WTC11 (cell line): ENCODE data around the gene FCN2. TPM values are rescaled to one million over a fixed set of nuclear protein-coding genes. Genes with fewer than 3 reads are reported as not detected.

Experiments used
- ATAC-seq: fragments of 200-7000 bp; cut with Tn5 transposase; 2 replicates; pipeline ENCODE4 v1.10.0; 2021; ENCODE audit warnings: mild to moderate bottlenecking, moderate library complexity
- CTCF ChIA-PET: fragments of 300-600 bp; sonication (Branson Sonifier 250); formaldehyde crosslinking; loops from one replicate; lab custom pipeline; 2021; ENCODE audit warnings: antibody characterized with exemption; lab: Charles Lee
- POLR2A ChIA-PET: fragments of 350-600 bp; sonication (Branson Sonifier 250); formaldehyde crosslinking; loops from one replicate; lab custom pipeline; 2021; ENCODE audit warnings: antibody characterized with exemption; lab: Charles Lee
- DNase-seq: peaks from one replicate; pipeline ENCODE4 v3.0.0; 2021; ENCODE audit warnings: low spot score
- H3K27ac Mint-ChIP-seq: 2 replicates; pipeline ENCODE4 v1.8.0; 2021; ENCODE audit warnings: mixed read lengths
- H3K27me3 Mint-ChIP-seq: 2 replicates; pipeline ENCODE4 v1.8.0; 2021; ENCODE audit warnings: low read depth, mild to moderate bottlenecking, moderate library complexity, mixed read lengths
- H3K36me3 Mint-ChIP-seq: 2 replicates; pipeline ENCODE4 v1.8.0; 2021; ENCODE audit warnings: mixed read lengths
- H3K4me1 Mint-ChIP-seq: 2 replicates; pipeline ENCODE4 v1.8.0; 2022; ENCODE audit warnings: mixed read lengths
- H3K4me3 Mint-ChIP-seq: 2 replicates; pipeline ENCODE4 v1.8.0; 2021; ENCODE audit warnings: mild to moderate bottlenecking, moderate library complexity, mixed read lengths
- H3K9me3 Mint-ChIP-seq: 2 replicates; pipeline ENCODE4 v1.8.0; 2021; ENCODE audit warnings: mixed read lengths
- ELF4 ChIP-seq: sonication (generic); formaldehyde crosslinking; IDR thresholded peaks from 2 replicates; pipeline ENCODE4 v1.8.1; 2022; ENCODE audit warnings: low read depth, mild to moderate bottlenecking, moderate library complexity, missing genetic modification reagents
- ESRRA ChIP-seq: sonication (generic); formaldehyde crosslinking; IDR thresholded peaks from 2 replicates; pipeline ENCODE4 v1.8.1; 2022; ENCODE audit warnings: mild to moderate bottlenecking, missing genetic modification reagents, borderline replicate concordance
- GABPB1 ChIP-seq: sonication (generic); formaldehyde crosslinking; IDR thresholded peaks from 2 replicates; pipeline ENCODE4 v1.8.1; 2023; ENCODE audit warnings: mild to moderate bottlenecking, missing genetic modification reagents
- GRHL2 ChIP-seq: fragments of 250-450 bp; sonication (Bioruptor Pico); IDR thresholded peaks from 2 replicates; pipeline ENCODE4 v1.8.0; 2022; ENCODE audit warnings: mild to moderate bottlenecking, moderate library complexity; ENCODE audit not compliant: insufficient replicate concordance, severe bottlenecking
- HMGA2 ChIP-seq: fragments of 250-450 bp; sonication (Bioruptor Pico); IDR thresholded peaks from 2 replicates; pipeline ENCODE4 v1.4.0; 2021; ENCODE audit warnings: mild to moderate bottlenecking, moderate library complexity
- JAZF1 ChIP-seq: fragments of 250-450 bp; sonication (Bioruptor Pico); IDR thresholded peaks from 2 replicates; pipeline ENCODE4 v1.9.0; 2021; ENCODE audit warnings: moderate library complexity, mild to moderate bottlenecking, inconsistent platforms
- KAT7 ChIP-seq: sonication (generic); formaldehyde crosslinking; IDR thresholded peaks from 2 replicates; pipeline ENCODE4 v1.8.1; 2023; ENCODE audit warnings: missing genetic modification reagents, mild to moderate bottlenecking, borderline replicate concordance
- NFATC4 ChIP-seq: fragments of 250-450 bp; sonication (Bioruptor Pico); IDR thresholded peaks from 2 replicates; pipeline ENCODE4 v1.9.0; 2021; ENCODE audit warnings: mild to moderate bottlenecking
- NR1H2 ChIP-seq: sonication (generic); formaldehyde crosslinking; IDR thresholded peaks from 2 replicates; pipeline ENCODE4 v1.9.0; 2021; ENCODE audit warnings: mild to moderate bottlenecking, moderate library complexity, missing genetic modification reagents
- RELA ChIP-seq: sonication (generic); formaldehyde crosslinking; IDR thresholded peaks from 2 replicates; pipeline ENCODE4 v1.8.1; 2022; ENCODE audit warnings: missing genetic modification reagents, mild to moderate bottlenecking, borderline replicate concordance
- SMAD3 ChIP-seq: sonication (generic); formaldehyde crosslinking; IDR thresholded peaks from 2 replicates; pipeline ENCODE4 v1.8.0; 2022; ENCODE audit warnings: missing genetic modification reagents, mild to moderate bottlenecking, borderline replicate concordance
- SMAD4 ChIP-seq: sonication (generic); formaldehyde crosslinking; IDR thresholded peaks from 2 replicates; pipeline ENCODE4 v1.8.0; 2022; ENCODE audit warnings: mild to moderate bottlenecking, missing genetic modification reagents
- SOX15 ChIP-seq: fragments of 250-450 bp; sonication (Bioruptor Pico); IDR thresholded peaks from 2 replicates; pipeline ENCODE4 v1.9.0; 2021; ENCODE audit warnings: mild to moderate bottlenecking
- ZNF138 ChIP-seq: sonication (generic); formaldehyde crosslinking; conservative IDR thresholded peaks from 2 replicates; pipeline ENCODE4 v1.8.1; 2022; ENCODE audit warnings: mild to moderate bottlenecking, moderate library complexity, missing genetic modification reagents
- ZNF263 ChIP-seq: sonication (generic); formaldehyde crosslinking; IDR thresholded peaks from 2 replicates; pipeline ENCODE4 v1.8.1; 2022; ENCODE audit warnings: low read depth, mild to moderate bottlenecking, moderate library complexity, missing genetic modification reagents
- total RNA-seq: library from RNA; stranded (reverse); gene quantifications from 3 replicates; pipeline ENCODE4 v1.2.3, GENCODE V29; 2021
- TF ChIP-seq, protein P1 (sequence below): sonication (generic); formaldehyde crosslinking; conservative IDR thresholded peaks from 2 replicates; pipeline ENCODE4 v1.8.1; 2023; ENCODE audit warnings: mild to moderate bottlenecking, low read depth, missing genetic modification reagents, moderate library complexity
- TF ChIP-seq, protein P2 (sequence below): sonication (generic); formaldehyde crosslinking; IDR thresholded peaks from 2 replicates; pipeline ENCODE4 v1.8.1; 2023; ENCODE audit warnings: mild to moderate bottlenecking, missing genetic modification reagents
- TF ChIP-seq, protein P3 (sequence below): sonication (generic); formaldehyde crosslinking; IDR thresholded peaks from 2 replicates; pipeline ENCODE4 v1.8.0; 2022; ENCODE audit warnings: mild to moderate bottlenecking, missing genetic modification reagents
- TF ChIP-seq, protein P4 (sequence below): sonication (generic); formaldehyde crosslinking; IDR thresholded peaks from 2 replicates; pipeline ENCODE4 v1.8.0; 2022; ENCODE audit warnings: mild to moderate bottlenecking, missing genetic modification reagents
- TF ChIP-seq, protein P5 (sequence below): fragments of 250-450 bp; sonication (Bioruptor Pico); IDR thresholded peaks from 2 replicates; pipeline ENCODE4 v1.8.0; 2021; ENCODE audit warnings: mild to moderate bottlenecking
- TF ChIP-seq, protein P6 (sequence below): fragments of 200-600 bp; IDR thresholded peaks from 2 replicates; pipeline ENCODE4 v1.8.0; 2022; ENCODE audit warnings: antibody characterized with exemption

FCN2 gene
- total RNA-seq, 1 experiment from 2014 or later: not detected

DNA sequence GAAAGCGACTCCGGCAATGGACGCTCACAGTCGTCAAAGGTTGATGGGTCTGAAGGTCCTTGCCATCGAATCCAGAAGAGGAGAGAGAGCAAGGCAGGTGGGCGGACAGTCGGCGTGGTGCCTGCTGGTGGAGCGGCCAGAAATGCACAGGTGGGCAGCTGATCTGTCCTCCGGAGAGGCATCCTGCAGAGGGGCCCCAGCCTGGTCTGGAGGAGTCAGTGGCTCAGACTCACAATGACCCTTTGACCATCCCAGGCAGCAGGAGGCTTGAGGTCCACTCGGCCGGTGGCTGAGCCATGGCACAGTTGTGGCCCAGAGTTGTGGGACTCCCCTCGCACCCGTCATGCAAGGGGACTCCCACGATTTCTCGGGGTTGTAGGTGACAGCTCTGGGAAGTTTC lies 34.4 kb upstream of the FCN2 start:
- H3K9me3 Mint-ChIP-seq: no peaks in the 10 kb centered on the region
- ChIA-PET POLR2A (no interaction called here), CTCF (no interaction called here)
- TF ChIP-seq, protein P1, sequence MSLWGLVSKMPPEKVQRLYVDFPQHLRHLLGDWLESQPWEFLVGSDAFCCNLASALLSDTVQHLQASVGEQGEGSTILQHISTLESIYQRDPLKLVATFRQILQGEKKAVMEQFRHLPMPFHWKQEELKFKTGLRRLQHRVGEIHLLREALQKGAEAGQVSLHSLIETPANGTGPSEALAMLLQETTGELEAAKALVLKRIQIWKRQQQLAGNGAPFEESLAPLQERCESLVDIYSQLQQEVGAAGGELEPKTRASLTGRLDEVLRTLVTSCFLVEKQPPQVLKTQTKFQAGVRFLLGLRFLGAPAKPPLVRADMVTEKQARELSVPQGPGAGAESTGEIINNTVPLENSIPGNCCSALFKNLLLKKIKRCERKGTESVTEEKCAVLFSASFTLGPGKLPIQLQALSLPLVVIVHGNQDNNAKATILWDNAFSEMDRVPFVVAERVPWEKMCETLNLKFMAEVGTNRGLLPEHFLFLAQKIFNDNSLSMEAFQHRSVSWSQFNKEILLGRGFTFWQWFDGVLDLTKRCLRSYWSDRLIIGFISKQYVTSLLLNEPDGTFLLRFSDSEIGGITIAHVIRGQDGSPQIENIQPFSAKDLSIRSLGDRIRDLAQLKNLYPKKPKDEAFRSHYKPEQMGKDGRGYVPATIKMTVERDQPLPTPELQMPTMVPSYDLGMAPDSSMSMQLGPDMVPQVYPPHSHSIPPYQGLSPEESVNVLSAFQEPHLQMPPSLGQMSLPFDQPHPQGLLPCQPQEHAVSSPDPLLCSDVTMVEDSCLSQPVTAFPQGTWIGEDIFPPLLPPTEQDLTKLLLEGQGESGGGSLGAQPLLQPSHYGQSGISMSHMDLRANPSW (CRISPR knock-in tag): no peak
- no peak for TF ChIP-seq HMGA2 (CRISPR knock-in tag)
- TF ChIP-seq, protein P2, sequence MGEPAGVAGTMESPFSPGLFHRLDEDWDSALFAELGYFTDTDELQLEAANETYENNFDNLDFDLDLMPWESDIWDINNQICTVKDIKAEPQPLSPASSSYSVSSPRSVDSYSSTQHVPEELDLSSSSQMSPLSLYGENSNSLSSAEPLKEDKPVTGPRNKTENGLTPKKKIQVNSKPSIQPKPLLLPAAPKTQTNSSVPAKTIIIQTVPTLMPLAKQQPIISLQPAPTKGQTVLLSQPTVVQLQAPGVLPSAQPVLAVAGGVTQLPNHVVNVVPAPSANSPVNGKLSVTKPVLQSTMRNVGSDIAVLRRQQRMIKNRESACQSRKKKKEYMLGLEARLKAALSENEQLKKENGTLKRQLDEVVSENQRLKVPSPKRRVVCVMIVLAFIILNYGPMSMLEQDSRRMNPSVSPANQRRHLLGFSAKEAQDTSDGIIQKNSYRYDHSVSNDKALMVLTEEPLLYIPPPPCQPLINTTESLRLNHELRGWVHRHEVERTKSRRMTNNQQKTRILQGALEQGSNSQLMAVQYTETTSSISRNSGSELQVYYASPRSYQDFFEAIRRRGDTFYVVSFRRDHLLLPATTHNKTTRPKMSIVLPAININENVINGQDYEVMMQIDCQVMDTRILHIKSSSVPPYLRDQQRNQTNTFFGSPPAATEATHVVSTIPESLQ (CRISPR knock-in tag): no peak
- no peak for TF ChIP-seq SMAD4 (CRISPR knock-in tag)
- no peak for TF ChIP-seq GABPB1 (CRISPR knock-in tag)
- no peak for TF ChIP-seq GRHL2
- no peak for TF ChIP-seq JAZF1 (CRISPR knock-in tag)
- TF ChIP-seq SMAD3: no peak
- TF ChIP-seq, protein P3, sequence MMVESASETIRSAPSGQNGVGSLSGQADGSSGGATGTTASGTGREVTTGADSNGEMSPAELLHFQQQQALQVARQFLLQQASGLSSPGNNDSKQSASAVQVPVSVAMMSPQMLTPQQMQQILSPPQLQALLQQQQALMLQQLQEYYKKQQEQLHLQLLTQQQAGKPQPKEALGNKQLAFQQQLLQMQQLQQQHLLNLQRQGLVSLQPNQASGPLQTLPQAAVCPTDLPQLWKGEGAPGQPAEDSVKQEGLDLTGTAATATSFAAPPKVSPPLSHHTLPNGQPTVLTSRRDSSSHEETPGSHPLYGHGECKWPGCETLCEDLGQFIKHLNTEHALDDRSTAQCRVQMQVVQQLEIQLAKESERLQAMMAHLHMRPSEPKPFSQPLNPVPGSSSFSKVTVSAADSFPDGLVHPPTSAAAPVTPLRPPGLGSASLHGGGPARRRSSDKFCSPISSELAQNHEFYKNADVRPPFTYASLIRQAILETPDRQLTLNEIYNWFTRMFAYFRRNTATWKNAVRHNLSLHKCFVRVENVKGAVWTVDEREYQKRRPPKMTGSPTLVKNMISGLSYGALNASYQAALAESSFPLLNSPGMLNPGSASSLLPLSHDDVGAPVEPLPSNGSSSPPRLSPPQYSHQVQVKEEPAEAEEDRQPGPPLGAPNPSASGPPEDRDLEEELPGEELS (CRISPR knock-in tag): no peak
- no peak for TF ChIP-seq KAT7 (CRISPR knock-in tag)
- TF ChIP-seq, protein P4, sequence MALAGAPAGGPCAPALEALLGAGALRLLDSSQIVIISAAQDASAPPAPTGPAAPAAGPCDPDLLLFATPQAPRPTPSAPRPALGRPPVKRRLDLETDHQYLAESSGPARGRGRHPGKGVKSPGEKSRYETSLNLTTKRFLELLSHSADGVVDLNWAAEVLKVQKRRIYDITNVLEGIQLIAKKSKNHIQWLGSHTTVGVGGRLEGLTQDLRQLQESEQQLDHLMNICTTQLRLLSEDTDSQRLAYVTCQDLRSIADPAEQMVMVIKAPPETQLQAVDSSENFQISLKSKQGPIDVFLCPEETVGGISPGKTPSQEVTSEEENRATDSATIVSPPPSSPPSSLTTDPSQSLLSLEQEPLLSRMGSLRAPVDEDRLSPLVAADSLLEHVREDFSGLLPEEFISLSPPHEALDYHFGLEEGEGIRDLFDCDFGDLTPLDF (CRISPR knock-in tag): no peak
- no peak for TF ChIP-seq ZNF263 (CRISPR knock-in tag)
- no peak for TF ChIP-seq RELA (CRISPR knock-in tag)
- no peak for TF ChIP-seq ZNF138 (CRISPR knock-in tag)
- TF ChIP-seq NFATC4 (CRISPR knock-in tag): no peak
- H3K4me1 Mint-ChIP-seq: no peaks in the 10 kb centered on the region
- no peak overlapping the region for H3K27ac Mint-ChIP-seq
- ATAC-seq: no peak
- no peak overlapping the region for H3K4me3 Mint-ChIP-seq
- H3K27me3 Mint-ChIP-seq: no peaks in the 10 kb centered on the region
- DNase-seq: peak; percentile 3
- H3K36me3 Mint-ChIP-seq: peaks cover 4% of the 10 kb centered on the region; the same call in 1 of the 2 replicates

DNA sequence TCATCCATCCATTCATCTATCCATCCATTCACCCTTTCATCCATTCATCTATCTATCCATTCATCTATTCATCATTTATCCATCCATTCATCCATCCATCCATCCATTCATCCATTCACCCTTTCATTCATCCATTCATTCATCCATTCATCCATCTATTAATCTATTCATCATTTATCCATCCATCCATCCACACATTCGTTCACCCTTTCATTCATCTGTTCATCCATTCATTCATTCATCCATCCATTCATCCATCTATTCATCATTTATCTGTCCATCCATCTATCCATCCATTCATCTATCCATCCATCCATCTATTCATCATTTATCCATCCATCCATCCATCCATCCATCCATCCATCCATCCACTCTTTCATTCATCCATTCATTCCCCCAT lies 33.9 kb upstream of the FCN2 start:
- H3K4me3 Mint-ChIP-seq: no peak overlapping the region
- no peak for ATAC-seq
- CTCF ChIA-PET: no interaction called here
- POLR2A ChIA-PET: no interaction called here
- no peaks in the 10 kb centered on the region for H3K4me1 Mint-ChIP-seq
- DNase-seq: no peak
- no peaks in the 10 kb centered on the region for H3K27me3 Mint-ChIP-seq
- H3K36me3 Mint-ChIP-seq: peaks cover 4% of the 10 kb centered on the region; the same call in 1 of the 2 replicates
- no peak overlapping the region for H3K27ac Mint-ChIP-seq
- TF ChIP-seq HMGA2 (CRISPR knock-in tag) (no peak), ELF4 (CRISPR knock-in tag) (no peak), SOX15 (no peak), NR1H2 (no peak), ESRRA (CRISPR knock-in tag) (no peak)
- TF ChIP-seq, protein P2 (CRISPR knock-in tag): no peak
- TF ChIP-seq, protein P5, sequence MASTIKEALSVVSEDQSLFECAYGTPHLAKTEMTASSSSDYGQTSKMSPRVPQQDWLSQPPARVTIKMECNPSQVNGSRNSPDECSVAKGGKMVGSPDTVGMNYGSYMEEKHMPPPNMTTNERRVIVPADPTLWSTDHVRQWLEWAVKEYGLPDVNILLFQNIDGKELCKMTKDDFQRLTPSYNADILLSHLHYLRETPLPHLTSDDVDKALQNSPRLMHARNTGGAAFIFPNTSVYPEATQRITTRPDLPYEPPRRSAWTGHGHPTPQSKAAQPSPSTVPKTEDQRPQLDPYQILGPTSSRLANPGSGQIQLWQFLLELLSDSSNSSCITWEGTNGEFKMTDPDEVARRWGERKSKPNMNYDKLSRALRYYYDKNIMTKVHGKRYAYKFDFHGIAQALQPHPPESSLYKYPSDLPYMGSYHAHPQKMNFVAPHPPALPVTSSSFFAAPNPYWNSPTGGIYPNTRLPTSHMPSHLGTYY (CRISPR knock-in tag): no peak
- TF ChIP-seq, protein P6, sequence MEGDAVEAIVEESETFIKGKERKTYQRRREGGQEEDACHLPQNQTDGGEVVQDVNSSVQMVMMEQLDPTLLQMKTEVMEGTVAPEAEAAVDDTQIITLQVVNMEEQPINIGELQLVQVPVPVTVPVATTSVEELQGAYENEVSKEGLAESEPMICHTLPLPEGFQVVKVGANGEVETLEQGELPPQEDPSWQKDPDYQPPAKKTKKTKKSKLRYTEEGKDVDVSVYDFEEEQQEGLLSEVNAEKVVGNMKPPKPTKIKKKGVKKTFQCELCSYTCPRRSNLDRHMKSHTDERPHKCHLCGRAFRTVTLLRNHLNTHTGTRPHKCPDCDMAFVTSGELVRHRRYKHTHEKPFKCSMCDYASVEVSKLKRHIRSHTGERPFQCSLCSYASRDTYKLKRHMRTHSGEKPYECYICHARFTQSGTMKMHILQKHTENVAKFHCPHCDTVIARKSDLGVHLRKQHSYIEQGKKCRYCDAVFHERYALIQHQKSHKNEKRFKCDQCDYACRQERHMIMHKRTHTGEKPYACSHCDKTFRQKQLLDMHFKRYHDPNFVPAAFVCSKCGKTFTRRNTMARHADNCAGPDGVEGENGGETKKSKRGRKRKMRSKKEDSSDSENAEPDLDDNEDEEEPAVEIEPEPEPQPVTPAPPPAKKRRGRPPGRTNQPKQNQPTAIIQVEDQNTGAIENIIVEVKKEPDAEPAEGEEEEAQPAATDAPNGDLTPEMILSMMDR: no peak
- H3K9me3 Mint-ChIP-seq: no peaks in the 10 kb centered on the region
